GM19467 (cell line): Measurements from ENCODE around the gene DSC3.
"Not testable (repeated sequence)": the region's sequence is repeated elsewhere in the genome, so short reads cannot be mapped to it uniquely, and the experiment has no call there.

Experiments
- ATAC-seq: cut with Tn5 transposase; IDR thresholded peaks from one replicate; pipeline ENCODE4 v1.9.1; 2021; ENCODE audit warnings: mild to moderate bottlenecking, moderate library complexity; ENCODE audit not compliant: unreplicated experiment

DSC3 gene

DNA sequence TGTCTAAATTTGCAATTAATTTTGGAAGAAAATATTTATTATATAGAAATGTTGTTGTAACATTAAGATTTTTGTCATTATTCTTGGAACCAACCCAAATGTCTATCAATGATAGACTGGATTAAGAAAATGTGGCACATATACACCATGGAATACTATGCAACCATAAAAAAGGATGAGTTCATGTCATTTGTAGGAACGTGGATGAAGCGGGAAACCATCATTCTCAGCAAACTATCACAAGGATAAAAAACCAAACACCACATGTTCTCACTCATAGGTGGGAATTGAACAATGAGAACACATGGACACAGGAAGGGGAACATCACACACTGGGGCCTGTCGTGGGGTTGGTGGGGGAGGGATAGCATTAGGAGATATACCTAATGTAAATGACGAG, 64.5 kb downstream of the DSC3 start:
- not testable (repeated sequence) for ATAC-seq

- ATAC-seq, result peak; percentile 65
These were observed 71.1 kb downstream of the DSC3 start for GRCh38 chr18:30971338-30971956.

- no peak for ATAC-seq
These were observed 72.2 kb downstream of the DSC3 start for GRCh38 chr18:30970196-30970816.

DNA sequence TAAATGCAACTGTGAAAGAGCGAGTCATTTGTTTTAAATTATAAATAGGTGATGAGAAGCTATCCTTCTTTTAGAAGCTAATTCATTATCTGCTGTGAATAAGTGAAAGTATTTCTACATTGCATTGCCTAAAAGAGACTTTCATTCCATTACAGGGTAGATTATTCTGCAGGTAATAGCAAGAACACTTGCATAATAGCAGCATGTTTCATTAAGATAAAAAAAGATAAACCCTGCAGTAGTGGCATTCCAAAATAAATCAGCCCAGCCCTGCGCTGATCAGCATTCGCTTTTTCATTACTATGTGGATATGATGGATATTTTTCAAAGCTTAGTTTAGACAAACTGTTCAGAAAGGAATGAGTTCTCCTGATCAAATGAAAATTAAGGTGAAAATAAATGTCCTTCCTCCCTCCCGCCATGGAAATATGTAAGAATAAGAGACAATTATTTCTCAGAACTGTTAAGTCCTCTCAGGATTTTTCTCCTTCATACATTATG, 72.8 kb downstream of the DSC3 start:
- no peak for ATAC-seq

DNA sequence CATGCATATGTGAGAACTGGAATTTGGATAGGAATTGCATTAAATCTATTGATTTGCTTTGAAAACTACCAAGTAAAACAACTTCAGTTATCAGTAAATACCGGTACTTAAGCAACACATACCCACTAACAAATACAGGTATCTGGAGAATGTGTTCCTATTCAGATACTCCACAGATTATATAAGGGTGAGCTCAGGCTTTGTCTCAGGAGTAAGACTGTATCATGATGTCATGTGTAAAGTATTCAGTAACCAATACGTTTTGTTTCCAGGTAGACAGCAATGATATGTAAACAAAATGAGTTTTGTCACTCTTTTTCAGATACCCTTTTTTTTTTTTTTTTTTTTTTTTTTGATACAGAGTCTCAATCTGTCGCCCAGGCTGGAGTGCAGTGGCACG, 74.8 kb downstream of the DSC3 start:
- no peak for ATAC-seq

- ATAC-seq, result no peak
These were observed 77.3 kb downstream of the DSC3 start for GRCh38 chr18:30965237-30965636.

DNA sequence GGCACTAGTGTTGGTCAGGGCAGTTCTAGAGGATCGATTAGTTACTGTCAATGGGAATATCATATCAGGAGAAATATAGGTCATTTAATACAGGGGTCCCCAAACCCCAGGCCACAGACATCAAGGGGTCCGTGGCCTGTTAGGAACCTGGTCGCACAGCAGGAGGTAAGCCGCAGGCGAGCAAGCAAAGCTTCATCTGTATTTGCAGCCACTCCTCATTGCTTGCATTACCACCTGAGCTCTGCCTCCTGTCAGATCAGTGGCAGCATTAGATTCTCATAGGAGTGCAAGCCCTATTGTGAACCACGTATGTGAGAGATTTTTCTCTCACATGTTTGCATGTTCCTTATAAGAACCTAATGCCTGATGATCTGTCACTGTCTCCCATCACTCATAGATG, 81.9 kb downstream of the DSC3 start:
- ATAC-seq, result no peak

DNA sequence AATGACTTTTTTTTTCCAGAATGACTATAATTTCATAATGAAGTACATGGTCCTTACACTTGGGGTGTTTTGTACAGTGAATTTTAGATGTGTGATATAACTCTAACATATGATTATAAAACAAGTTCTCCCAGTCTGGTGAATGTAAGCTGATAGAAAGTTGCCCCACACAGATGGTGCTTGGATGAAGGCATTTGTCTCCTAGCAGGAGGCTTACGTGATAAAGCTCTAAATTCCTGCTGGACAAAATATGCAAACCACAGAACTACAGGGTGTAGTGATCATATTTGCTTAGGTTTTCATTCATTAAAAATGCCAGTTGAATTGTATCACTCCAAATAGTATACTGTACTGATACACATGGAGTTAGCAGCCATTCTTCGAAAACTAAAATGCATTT, 85.5 kb downstream of the DSC3 start:
- no peak for ATAC-seq

GRCh38 chr18:30954262-30954661, 88.3 kb downstream of the DSC3 start:
- ATAC-seq, result no peak

DNA sequence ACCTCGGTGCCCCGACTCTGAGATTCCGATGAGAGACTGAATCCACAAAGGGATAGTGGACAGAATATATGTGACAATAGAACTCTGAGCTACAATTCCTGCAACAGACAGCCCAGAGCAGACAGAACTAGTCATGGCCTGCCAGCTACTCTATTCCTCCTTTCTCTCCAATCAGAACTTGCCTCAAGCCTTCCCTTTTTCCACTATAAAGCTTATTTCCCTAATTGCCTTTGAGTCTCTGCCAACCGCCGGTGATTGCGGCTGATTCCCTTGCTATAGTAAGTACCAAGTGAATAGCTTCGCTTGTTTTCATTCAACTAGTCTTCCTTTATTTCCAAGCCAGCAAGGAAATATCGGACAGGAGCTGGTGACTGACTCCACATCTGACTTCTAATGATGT, 96.8 kb downstream of the DSC3 start:
- ATAC-seq, result no peak

- ATAC-seq, result no peak
These were observed 97.6 kb downstream of the DSC3 start for GRCh38 chr18:30944773-30945417.

DNA sequence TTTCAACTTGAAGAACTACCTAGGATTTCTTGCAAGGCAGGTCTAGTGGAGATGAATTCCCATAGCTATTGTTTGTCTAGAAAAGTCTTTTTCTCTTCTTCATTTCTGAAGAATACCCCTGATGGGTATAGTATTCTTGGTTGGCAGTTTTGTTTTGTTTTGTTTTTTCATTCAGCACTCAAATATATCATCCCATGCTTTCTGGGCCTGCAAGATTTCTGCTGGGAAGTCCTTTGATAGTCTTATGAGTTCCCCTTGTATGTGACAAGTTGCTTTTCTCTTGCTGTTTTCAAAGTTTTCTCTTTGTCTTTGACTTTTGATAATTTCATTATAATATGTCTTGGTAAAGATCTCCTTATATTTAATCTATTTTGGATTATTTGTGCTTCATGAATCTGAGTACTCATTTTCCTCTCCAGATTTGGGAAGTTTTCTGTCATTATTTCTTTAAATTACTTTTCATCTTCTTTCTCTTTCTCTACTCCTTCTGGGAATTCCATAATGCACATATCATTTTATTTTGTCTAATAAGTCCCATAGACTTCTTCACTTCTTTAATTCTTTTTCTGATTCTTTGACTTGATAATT, 101.5 kb downstream of the DSC3 start:
- no peak for ATAC-seq
